GM19193 (cell line): Measurements from ENCODE around the gene SKIDA1.

Experiments
- POLR2A ChIP-seq: IDR thresholded peaks from 4 replicates; pipeline ENCODE4 v1.6.1; 2011; ENCODE audit not compliant: insufficient read depth, insufficient read length; ENCODE audit errors: extremely low read depth

Gene SKIDA1

DNA sequence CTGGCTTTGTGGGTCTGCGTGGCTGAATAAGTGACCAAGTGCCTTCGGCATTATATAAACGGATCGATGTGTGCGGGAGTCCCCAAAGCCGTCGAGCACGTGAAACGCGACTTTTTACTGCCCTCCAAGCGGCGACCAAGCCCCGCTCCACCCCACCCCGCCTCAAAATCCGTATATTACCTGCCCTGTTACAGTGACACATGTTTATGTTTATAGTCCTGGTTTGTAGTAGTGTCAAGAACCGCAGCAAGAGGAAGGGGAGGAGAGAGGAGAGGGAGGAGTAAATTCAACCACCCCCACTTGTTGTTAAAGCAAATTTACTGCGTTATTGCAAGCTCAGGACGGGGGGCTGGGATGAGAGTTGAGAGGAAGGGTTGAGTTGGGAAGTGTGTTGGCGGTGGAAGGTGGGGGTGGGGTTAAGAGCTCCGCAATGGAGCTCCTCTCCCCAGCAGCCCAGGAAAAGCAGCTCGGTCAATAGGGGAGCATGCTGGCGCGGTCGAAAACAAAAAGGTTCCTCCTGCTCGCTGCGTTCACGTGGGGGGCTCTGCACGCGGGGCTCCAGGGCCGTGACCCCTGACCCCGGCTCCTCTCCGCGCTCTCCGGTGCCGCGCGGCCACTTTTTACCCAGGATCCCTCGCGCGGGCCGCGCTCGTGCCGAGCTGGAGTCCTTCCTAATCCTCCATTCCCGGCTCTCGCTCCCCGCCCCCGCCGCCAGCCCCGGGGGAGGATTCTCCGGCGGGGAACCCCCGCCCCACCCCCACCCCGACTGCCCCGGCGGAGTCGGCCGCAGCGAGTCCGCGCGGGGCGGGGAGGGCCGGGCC is at the start of gene SKIDA1:
Gene SKIDA1, minus strand, starts transcription at position 316 of the 821 bp plus-strand sequence. CDS start 7,860 bp downstream, outside the sequence.
- peak; percentile 58 for TF ChIP-seq POLR2A

GRCh38 chr10:21572578-21572977 is 47.1 kb upstream of the SKIDA1 start:
- TF ChIP-seq POLR2A: no peak

DNA sequence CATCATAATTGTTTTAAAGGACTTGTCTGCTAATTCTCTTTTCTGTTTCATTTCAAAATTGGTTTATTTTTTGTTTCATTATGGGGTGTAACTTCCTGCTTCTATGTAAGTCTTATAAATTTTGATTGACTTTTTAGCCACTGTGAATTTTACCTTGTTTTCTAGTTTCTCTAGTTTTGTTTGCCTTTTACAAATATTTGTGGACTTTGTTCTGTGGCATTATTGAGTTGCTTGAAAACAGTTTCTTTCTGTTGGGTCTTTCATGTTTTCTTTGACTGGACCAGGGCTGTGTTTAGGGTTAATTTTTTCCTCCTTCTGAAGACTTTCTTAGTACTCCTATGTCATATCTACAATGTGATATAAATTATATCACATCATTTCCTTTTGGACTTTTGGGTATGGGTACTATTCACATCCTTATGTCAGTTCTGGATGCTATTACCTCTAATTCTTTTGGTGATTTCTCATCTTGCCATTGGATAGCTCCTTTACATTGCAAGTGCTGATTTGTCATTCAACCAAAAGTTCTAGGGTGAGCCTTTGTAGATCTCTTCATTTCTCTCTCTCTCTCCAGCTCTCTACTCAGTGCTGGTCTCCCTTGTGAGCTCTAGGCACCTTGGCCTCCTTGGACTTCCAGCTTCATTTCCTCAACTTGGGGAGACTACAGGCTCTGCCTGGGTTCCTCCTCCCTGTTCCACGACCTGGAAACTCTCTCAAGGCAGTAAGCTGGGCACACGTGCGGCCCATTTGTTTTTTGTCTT is 45.5 kb upstream of the SKIDA1 start:
- no peak for TF ChIP-seq POLR2A

DNA sequence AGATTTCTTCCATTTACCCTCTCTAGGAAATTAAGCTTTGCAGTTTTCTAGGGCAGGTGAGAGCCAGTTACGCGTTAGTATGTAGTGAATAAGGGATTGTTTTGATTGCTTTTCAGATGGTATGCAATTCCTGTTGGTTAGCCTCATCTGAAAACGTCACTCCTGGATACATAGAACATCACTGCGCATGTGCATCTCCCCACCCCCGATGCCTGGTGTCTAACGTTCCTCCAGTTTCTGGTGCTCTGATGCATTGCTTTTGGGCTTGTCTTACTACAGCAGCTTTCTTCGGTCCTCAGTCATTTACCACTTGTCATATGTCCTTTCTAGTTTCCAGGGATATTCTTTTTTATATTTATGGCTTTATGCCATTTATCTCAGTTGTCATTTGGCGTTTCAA is 31.0 kb upstream of the SKIDA1 start:
- TF ChIP-seq POLR2A: no peak

DNA sequence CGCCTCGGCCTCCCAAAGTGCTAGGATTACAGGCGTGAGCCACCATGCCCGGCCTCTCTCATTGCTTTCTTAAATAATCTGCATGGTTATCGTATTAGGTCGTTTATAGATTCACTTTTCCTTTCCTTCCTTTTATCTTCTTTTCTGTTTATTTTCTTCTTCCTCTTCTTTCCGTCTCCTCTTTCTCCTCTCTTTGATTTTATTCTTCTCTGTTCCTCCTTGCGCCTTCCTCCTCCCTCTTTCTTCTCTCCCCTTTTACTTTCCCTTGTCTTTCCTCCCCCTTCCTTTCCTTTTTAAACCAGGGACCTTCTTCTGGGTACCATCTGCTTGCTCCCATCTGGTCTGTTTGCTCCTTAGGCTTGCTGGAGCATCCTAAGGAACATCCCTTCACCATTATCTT is 27.2 kb upstream of the SKIDA1 start:
- no peak for TF ChIP-seq POLR2A

- no peak for TF ChIP-seq POLR2A
These were observed 21.8 kb upstream of the SKIDA1 start for GRCh38 chr10:21547246-21547645.

DNA sequence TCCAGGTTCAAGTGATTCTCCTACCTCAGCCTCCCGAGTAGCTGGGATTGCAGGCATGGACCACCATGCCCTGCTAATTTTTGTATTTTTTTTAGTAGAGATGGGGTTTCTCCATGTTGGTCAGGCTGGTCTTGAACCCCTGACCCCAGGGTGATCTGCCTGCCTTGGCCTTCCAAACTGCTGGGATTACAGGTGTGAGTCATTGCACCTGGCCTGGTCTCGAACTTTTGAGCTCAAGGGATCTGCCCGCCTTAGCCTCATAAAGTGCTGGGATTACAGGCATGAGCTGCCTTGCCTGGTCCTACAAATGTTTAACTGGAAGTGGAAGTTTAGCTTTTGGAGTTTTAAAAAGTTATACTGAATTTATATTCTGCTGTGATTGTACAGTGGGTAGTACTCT is 11.4 kb upstream of the SKIDA1 start:
- TF ChIP-seq POLR2A: no peak

DNA sequence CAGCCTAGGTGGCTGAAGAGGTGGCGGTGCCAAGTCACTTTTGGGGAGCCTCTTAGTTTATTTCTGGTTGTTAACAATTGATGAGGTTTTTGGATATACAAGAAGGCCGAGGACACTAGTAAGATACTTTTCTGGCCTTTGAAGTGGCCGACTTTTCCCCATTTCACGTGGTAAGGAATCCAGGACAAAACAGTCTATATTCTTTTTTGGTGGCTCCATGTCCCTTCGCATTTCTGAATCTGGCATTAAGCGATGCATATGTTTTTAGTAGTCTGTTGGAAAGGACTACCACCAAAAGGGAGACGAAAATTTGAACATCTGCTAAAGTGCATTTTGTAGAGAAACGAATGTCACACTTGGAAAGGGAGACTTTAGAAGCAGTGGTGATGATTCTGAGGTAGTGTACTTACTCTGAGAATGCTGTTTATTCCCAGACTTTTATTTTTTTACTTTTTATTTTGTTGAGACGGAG is 10.0 kb upstream of the SKIDA1 start:
- TF ChIP-seq POLR2A: no peak

- TF ChIP-seq POLR2A: no peak
These were observed 9.4 kb upstream of the SKIDA1 start for GRCh38 chr10:21534604-21535493.

GRCh38 chr10:21534280-21534586 is 8.8 kb upstream of the SKIDA1 start:
- no peak for TF ChIP-seq POLR2A

DNA sequence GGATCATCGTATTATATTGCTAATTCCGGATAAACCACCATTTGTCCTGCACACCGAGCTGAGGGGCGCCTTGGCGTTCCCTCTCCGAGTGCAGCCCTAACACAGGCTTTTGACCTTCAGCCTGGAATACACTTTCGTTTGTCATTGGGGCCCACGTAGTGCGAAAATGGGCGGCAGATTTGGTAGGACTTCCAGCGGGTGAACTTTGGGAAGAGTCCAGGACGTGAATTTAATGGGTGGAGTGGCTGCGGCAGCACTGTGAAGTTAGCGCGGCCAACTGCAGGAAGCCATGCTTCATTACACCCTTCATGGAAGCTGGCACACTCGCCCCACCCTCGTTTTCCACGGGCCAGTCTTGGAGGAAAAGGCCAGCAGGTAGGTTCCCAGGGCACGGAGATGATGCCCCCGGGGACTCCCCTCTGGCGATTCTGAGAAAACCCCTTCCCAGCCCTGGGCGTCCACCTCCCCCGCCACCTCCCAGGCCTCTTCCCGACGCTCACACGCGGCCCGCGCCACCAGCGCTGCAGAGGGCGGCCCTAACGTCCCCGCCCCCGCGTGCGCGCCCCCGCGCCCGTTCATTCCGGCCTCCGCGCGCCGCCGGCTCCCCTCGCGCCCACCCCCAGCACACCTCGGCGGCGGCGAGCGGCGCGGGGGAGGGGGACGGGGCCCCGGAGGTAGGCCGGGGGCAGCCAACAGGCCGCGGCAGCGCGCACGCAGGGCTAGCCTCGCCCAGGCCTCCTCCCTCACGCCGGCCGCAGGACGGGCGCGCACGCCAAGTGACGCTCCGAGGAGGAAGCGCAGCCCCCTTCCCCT is 8.2 kb upstream of the SKIDA1 start, which contains the start of gene MLLT10:
Gene MLLT10, plus strand, starts transcription at position 766 of the 813 bp plus-strand sequence. CDS start 413 bp downstream, outside the sequence.
- TF ChIP-seq POLR2A: peak; percentile 90

DNA sequence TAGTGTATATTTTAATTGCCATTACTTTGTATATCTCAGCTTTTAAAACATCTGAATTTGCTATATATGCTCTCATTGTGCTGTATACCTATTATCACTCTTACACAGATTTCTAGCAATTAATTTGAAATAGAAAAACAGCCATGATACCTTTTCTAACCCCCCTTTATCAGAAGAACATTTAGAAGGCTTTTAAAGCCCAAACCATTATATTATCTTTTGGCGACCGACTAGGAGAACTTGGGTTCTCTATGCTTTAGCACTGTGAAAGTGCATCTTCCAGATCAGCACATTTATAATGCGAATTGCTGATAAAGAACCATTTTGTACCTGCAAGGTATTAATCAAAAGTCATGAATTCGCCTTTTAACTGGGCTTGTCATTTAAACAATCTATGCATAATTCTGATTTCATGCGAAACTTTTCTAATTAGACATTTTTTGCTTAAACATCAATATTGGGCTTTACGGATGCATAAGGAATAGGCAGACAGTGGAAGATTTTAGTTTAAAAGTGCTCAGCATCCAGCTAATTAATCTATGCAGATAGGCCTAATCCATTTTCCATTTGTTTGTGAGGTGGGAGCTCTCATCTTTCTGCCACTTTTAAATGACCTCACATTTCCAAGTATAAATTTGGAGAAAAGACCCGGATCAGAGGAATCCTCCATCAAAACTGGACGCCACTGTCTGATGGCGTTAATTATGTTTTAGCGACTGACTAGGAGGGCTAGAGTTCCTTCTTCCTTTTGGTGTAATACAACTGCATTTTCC is 7.4 kb upstream of the SKIDA1 start:
- no peak for TF ChIP-seq POLR2A

- no peak for TF ChIP-seq POLR2A
These were observed 5.7 kb upstream of the SKIDA1 start for GRCh38 chr10:21531164-21531563.
